ENCODE results near the gene STX2.

GRCh38 chr12:130807309-130807708 is 31.7 kb downstream of the STX2 start:
- TF ChIP-seq CTCF (IDR thresholded peaks at IDR 0.05; ENCODE audit: low read length), result no peak
- no peak for TF ChIP-seq EZH2 (optimal IDR thresholded peaks at IDR 0.05; ENCODE audit: low read depth, low read length)
- TF ChIP-seq EZH2phosphoT487 (IDR thresholded peaks at IDR 0.05; ENCODE audit: low read length), result no peak
